Measurements from ENCODE around the gene KRTAP12-3.
"Not testable (repeated sequence)": the region's sequence is repeated elsewhere in the genome, so short reads cannot be mapped to it uniquely, and the experiment has no call there.

KRTAP12-3 gene

GRCh38 chr21:44686000-44686781 is 28.5 kb downstream of the KRTAP12-3 start:
- TF ChIP-seq CTCF (IDR thresholded peaks at IDR 0.05; ENCODE audit: low read depth, low read length, missing control alignments) = no peak
- no peak overlapping the region for H3K4me3 ChIP-seq (ENCODE audit: low read depth, low read length)
- in situ Hi-C loops (cut with HindIII; ENCODE audit: low sequenced_read_pairs) = no loop called here
- DNase-seq (ENCODE audit: low read depth) = no peak

- no peak overlapping the region for H3K4me3 ChIP-seq (ENCODE audit: low read depth, low read length)
- in situ Hi-C loops (cut with HindIII; ENCODE audit: low sequenced_read_pairs) = no loop called here
- no peak for TF ChIP-seq CTCF (IDR thresholded peaks at IDR 0.05; ENCODE audit: low read depth, low read length, missing control alignments)
- no peak for DNase-seq (ENCODE audit: low read depth)
These were observed 29.3 kb downstream of the KRTAP12-3 start for GRCh38 chr21:44686843-44687561.

- H3K4me3 ChIP-seq (ENCODE audit: low read depth, low read length) = no peak overlapping the region
- in situ Hi-C loops (cut with HindIII; ENCODE audit: low sequenced_read_pairs) = no loop called here
- TF ChIP-seq CTCF (IDR thresholded peaks at IDR 0.05; ENCODE audit: low read depth, low read length, missing control alignments) = no peak
- DNase-seq (ENCODE audit: low read depth) = no peak
These were observed 29.9 kb downstream of the KRTAP12-3 start for GRCh38 chr21:44687671-44688070.

- not testable (repeated sequence) for H3K4me3 ChIP-seq (ENCODE audit: low read depth, low read length); DNase-seq (ENCODE audit: low read depth)
- in situ Hi-C loops (cut with HindIII; ENCODE audit: low sequenced_read_pairs) = loop anchor here (5.0 kb wide), 1 partner anchor 42 kb away; the partner anchor contains the start of gene KRTAP10-11
These were observed 32.0 kb downstream of the KRTAP12-3 start for GRCh38 chr21:44689740-44690139.

- in situ Hi-C loops (cut with HindIII; ENCODE audit: low sequenced_read_pairs) = loop anchor here (5.0 kb wide), 1 partner anchor 44 kb away; the partner anchor contains the start of gene KRTAP10-11
These were observed 34.0 kb downstream of the KRTAP12-3 start for GRCh38 chr21:44691686-44692085.

GRCh38 chr21:44692798-44693512 is 35.2 kb downstream of the KRTAP12-3 start:
- H3K4me3 ChIP-seq (ENCODE audit: low read depth, low read length) = no peak overlapping the region
- no peak for DNase-seq (ENCODE audit: low read depth)
- in situ Hi-C loops (cut with HindIII; ENCODE audit: low sequenced_read_pairs) = loop anchor here (5.0 kb wide), 1 partner anchor 46 kb away; the partner anchor contains the start of gene KRTAP10-11
- TF ChIP-seq CTCF (IDR thresholded peaks at IDR 0.05; ENCODE audit: low read depth, low read length, missing control alignments) = no peak

More at GRCh38 chr21:44691686-44692085, 34.0 kb downstream of the KRTAP12-3 start:
- H3K4me3 ChIP-seq (ENCODE audit: low read depth, low read length) = no peak overlapping the region
- DNase-seq (ENCODE audit: low read depth) = no peak
- TF ChIP-seq CTCF (IDR thresholded peaks at IDR 0.05; ENCODE audit: low read depth, low read length, missing control alignments) = no peak

Measured in astrocyte of the cerebellum (primary cell).